Activated CD8-positive, alpha-beta memory T cell treated with anti-CD3 and anti-CD28 coated beads, Interleukin-2, amount 50 U/mL, for 24 hours (primary cell): ENCODE data around the gene LRRC30.
"Not testable (repeated sequence)": the region's sequence is repeated elsewhere in the genome, so short reads cannot be mapped to it uniquely, and the experiment has no call there.

Source experiments
- DNase-seq: peaks from one replicate; pipeline ENCODE4 v3.0.0-alpha.2; 2020; ENCODE audit errors: extremely low read depth

Gene LRRC30

GRCh38 chr18:7230626-7231349 is at the start of gene LRRC30:
Gene LRRC30 (plus strand): TSS chr18:7231089. CDS start chr18:7231139, 50 bp downstream.
- no peak for DNase-seq

GRCh38 chr18:7185701-7186100 is 45.2 kb upstream of the LRRC30 start:
- no peak for DNase-seq

GRCh38 chr18:7190547-7191156 is 40.2 kb upstream of the LRRC30 start:
- no peak for DNase-seq

- no peak for DNase-seq
These were observed 39.2 kb upstream of the LRRC30 start for GRCh38 chr18:7191736-7192135.

- DNase-seq = no peak
These were observed 35.6 kb upstream of the LRRC30 start for GRCh38 chr18:7195266-7195665.

- no peak for DNase-seq
These were observed 34.5 kb upstream of the LRRC30 start for GRCh38 chr18:7196421-7196820.

GRCh38 chr18:7197854-7198253 is 33.0 kb upstream of the LRRC30 start:
- no peak for DNase-seq

- DNase-seq = no peak
These were observed 32.6 kb upstream of the LRRC30 start for GRCh38 chr18:7198326-7198725.

- DNase-seq = no peak
These were observed 29.8 kb upstream of the LRRC30 start for GRCh38 chr18:7201096-7201495.

- DNase-seq = no peak
These were observed 28.7 kb upstream of the LRRC30 start for GRCh38 chr18:7202169-7202568.

GRCh38 chr18:7203601-7204000 is 27.3 kb upstream of the LRRC30 start:
- DNase-seq = not testable (repeated sequence)

- no peak for DNase-seq
These were observed 25.5 kb upstream of the LRRC30 start for GRCh38 chr18:7205346-7205745.

- DNase-seq = no peak
These were observed 24.7 kb upstream of the LRRC30 start for GRCh38 chr18:7206217-7206616.

GRCh38 chr18:7207366-7207915 is 23.4 kb upstream of the LRRC30 start:
- no peak for DNase-seq

- DNase-seq = no peak
These were observed 9.3 kb upstream of the LRRC30 start for GRCh38 chr18:7221424-7222155.

- no peak for DNase-seq
These were observed 6.7 kb upstream of the LRRC30 start for GRCh38 chr18:7224198-7224597.

GRCh38 chr18:7232218-7232617 is 1.3 kb downstream of the LRRC30 start:
- DNase-seq = no peak

- DNase-seq = no peak
These were observed 2.4 kb downstream of the LRRC30 start for GRCh38 chr18:7233134-7233810.

- DNase-seq = no peak
These were observed 3.2 kb downstream of the LRRC30 start for GRCh38 chr18:7234091-7234490.

- DNase-seq = no peak
These were observed 4.1 kb downstream of the LRRC30 start for GRCh38 chr18:7234956-7235355.

GRCh38 chr18:7236072-7236471 is 5.2 kb downstream of the LRRC30 start:
- DNase-seq = no peak

GRCh38 chr18:7236933-7237332 is 6.0 kb downstream of the LRRC30 start:
- DNase-seq = no peak
